Right lobe of liver (tissue), 4 donors: ENCODE data around the gene FFAR3.

Source experiments
- CTCF ChIP-seq, 4 donors: fragments of 200-600 bp in 3 of 4; fragments of 450-650 bp in 1 of 4; IDR thresholded peaks; one replicate each; pipeline versions ENCODE4 v1.5.1 to v1.8.0; 2016 to 2022; ENCODE audit warnings: antibody characterized with exemption in 4 of 4, mild to moderate bottlenecking in 2 of 4
- POLR2A ChIP-seq: fragments of 450-650 bp; IDR thresholded peaks from one replicate; pipeline ENCODE4 v1.6.1; 2017; ENCODE audit warnings: antibody characterized with exemption, mild to moderate bottlenecking
- donor health status: DM: no; HTN: no; CAD: no.
- donor health status: DM: no; HTN: no; CAD: no.
- donor health status: DM: no; HTN: yes; CAD: no.

- no peak for TF ChIP-seq CTCF (IDR thresholded peaks at IDR 0.05)
- TF ChIP-seq POLR2A, result no peak
These were observed 2.7 kb downstream of the FFAR3 start for GRCh38 chr19:35360880-35361420.
